Stimulated activated CD4-positive, alpha-beta T cell treated with anti-CD3 and anti-CD28 coated beads, Interleukin-12 subunit alpha, Interleukin-12 subunit beta, amount 100 ng/mL, for 24 hours (primary cell): Measurements from ENCODE around the gene TMEM233.
"Not testable (repeated sequence)": the region's sequence is repeated elsewhere in the genome, so short reads cannot be mapped to it uniquely, and the experiment has no call there.

Source experiments
- DNase-seq, 2 experiments: peaks; one replicate each; pipeline ENCODE4 v3.0.0-alpha.2; 2020; ENCODE audit warnings: low read depth in 2 of 2

The TMEM233 gene

DNA sequence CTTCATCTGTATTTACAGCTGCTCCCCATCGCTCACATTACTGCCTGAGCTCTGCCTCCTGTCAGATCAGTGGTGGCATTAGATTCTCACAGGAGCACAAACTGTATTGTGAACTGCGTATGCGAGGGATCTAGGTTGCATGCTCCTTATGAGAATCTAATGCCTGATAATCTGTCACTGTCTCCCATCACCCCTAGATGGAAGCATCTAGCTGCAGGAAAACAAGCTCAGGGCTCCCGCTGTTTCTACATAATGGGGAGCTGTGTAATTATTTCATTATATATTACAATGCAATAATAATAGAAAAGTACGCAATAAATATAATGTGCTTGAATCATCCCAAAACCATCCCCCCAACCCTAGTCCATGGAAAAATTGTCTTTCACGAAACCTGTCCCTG, 64.6 kb downstream of the TMEM233 start:
- DNase-seq, result not testable (repeated sequence)

DNA sequence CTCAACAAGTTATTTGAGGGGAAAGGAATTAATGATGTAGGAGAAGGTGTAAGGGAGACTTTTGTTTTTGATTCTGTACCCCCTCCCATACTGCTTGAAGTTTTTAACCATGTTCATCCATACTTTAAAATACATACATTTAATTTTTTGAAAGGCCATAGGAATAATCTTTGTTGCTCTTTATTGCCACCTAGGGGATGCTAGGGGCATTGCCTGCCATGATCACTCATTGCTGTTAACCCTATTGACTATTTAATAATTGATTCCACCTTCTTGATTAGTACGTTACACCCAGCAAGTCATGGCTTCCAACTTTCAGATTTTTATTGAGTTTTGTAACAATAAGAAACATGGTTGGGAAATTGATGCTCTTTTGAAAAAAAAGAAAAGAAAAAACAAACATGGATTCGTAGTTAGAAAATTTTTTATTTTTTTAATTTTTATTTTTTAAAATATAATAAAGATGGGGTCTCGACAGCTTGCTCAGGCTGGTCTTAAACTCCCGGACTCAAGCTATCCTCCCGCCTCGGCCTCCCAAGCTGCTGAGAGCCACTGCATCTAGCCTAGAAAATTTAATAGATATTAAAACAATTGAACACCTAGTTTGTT, 65.8 kb downstream of the TMEM233 start:
- peak in 1 of 2 experiments; percentile 22 for DNase-seq

DNA sequence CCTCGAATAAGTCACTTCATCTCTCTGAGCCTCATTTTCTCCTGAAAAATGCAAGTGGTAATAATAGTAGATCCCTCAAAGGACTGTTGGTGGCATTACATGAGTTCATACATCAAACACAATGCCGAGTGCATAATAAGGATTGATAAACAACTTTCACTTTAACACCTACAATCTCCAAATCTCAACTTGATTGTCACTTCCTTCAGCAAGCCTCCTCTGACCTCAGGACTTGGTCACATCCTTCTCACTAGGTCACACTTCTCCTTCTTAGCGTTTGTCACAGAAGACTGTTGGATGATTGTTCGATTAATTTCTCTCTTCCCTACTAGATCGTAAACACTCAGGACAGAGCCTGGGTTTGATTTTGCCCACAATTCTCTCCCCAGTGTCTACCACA, 66.5 kb downstream of the TMEM233 start:
- no peak for DNase-seq

DNA sequence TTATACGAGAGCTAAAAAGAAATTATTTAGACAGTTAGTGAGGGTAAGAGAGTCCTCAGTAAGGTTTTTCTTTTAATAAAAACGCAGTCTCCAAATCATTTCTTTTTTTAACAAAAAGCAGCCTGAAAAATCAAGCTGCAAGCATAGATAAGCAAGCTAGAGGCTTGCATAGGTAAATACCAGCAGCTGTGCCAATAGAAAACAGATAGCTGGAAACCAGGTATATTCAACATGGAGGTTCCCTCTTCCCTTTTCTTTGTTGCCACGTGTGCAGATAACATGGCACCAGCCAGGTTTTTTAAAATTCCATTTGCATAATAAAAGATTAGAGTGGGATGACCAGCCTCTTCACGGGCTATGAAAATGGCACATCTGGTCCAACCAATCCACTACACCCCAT, 68.3 kb downstream of the TMEM233 start:
- no peak for DNase-seq

DNA sequence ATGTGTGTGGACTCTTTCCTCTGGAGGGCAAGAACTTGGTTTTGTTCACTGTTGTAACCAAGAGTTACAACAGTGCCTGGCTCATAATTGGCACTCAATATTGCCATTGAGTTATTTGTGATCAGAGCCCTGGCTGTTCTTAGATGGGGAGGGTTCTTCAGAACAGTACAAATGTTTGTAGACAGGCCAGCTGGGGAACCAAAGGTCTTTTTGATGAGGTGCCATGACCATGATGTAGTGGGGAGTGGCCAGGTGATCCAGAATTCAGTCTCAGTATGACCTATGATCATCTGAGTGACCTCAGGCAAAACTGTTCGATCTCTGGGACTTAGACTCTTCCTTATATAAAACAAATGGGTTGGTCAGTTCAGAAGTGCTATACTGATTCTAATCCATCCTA, 71.1 kb downstream of the TMEM233 start:
- DNase-seq, result no peak

DNA sequence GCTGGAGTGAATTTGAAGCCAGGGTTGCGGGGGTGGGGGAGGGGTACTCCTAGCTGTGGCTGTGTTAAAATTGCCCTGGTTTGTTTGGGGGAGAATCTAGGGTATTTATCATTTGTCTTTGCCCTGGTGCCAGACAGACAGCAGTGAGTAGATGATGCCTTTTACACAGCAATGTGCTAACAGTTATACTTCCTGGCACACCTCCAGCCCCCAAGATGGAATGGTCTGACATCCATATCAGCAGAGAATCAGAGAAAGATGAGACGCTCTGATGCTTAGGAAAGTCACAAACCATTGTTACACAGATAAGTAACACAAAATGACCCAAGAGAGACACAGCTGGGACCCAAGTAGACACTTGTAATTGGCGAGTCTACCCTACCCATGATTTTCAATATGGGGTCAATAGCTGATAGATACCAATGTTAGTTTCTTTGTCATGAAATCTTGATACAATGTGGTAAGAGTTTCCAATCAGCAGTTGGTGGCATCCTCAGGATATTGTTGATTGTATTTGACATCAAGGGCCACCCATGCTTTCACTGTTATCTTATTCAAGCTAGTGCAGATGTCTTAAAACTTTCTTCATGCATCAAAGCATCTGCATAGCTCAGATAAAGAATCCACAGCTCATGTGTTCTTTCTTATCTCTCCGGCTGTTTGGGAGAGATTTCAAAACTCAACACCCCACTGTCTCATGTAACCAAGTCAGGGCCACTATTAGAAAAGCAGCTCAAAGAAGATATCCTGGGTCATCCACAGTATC, 71.8 kb downstream of the TMEM233 start:
- DNase-seq, result no peak

DNA sequence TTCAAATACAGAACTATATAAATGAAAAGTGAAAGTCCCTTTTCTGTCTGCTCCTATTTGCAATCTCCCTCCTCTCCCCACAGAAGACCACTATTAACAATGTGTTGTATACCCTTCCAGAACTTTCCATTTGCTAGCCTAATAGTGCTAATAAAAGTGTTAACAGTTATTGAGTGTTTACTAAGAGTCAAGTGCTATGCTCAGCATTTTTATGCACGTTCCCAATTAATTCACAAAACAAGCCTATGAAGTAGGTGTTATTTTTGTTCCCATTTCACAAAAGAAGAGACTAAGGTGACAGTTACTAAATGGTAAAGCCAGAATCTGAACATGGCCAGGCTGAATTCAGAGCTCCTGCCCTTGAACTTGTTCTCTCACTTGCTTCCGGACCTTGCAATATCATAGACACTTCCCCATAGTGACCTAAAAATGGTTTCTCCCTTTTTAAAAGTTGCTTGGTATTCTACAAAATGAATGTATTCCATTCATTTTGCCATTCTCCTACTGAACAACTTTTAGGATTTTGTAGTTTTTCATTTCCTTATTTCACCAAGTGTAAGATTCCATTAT, 72.7 kb downstream of the TMEM233 start:
- DNase-seq, result no peak

DNA sequence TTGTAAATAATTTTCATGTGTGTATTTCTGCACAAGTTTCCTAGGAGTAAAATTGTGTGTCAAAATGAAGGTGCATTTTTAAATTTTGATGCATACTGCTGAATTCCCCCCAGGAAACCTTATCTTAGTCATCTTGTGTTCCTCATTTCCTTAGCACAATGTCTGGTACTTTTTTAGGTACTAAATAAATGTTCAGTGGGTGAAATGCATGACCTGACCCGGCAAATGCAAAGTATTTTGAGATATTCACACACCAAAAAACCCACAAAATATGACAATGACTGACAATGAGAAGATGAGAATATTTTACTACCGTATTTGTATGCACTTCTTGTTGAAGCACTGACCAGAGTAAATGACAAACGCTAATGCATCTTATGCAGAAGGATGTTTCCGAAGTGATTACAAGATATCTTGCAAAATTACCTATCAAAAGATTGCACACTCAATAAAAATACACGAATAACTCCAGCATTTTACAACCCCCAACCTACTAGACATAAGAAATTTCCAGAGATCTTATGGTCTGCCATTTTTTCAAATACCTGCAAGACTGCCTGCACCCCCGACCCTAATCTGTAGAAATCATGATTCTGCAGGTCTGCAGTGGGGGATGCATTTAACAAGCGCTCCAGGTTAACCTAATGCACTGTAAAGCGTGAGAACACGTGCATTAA, 73.5 kb downstream of the TMEM233 start:
- DNase-seq, result no peak

DNA sequence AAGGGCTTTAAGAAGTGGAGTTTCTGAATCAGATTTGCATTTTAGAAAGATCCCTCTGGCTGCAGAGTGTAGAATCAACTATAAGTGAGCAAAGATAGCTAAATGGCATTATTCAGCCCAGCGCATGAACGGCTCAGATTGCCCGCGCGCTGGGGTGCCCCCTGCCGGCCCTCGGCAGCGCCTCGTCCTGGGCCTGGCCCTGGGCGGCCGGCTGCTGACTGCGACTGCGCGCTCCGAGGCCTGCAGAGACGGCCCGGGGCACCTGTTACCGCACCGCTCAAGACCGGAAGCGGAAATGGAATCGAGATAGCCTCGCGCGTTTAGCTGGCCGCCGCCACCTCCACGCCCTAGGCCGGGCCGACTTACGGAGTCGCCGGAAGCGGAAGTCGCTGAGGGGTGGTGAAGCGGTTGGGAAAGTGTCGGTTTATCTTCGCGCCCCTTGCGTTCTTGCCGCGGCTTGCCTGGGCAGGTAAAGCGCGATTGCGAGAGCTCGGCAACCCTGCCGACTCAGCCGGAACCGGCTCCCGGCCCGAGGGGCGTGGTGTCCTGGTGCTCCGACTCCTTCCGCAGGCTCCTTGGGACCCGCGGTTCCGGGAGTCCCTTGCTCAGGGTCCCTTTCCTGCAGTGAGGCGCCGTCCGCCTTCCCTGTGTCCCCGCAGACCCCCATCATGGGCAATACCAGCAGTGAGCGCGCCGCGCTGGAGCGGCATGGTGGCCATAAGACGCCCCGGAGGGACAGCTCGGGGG, 74.2 kb downstream of the TMEM233 start, which contains the start of gene PRKAB1:
Gene PRKAB1, plus strand, starts transcription at position 557 of the 747 bp plus-strand sequence. Its CDS starts 112 bp downstream, at position 669.
- peak; percentile 93 for DNase-seq

DNA sequence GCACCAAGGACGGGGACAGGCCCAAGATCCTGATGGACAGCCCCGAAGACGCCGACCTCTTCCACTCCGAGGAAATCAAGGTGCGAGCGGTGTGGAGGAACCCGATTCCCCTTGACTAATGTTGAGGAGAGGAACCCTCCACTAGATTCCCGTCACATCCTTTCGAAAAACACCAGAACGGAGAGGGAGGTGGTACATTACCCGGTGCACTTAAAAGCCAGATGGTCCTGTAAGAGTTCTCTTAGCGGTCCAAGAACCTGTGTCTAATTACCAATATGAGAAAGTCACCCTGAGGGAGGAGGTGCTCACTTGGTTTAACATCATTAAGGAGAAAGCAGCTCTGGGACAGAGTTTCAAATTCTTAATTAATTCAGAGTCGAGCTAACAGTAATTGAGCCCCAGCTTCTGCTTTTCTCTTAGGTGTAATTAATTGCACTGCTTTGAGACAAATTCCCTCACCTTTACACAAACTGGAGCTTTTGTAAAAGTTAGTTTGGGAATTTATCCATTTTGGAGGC, 74.8 kb downstream of the TMEM233 start:
- DNase-seq, result no peak

DNA sequence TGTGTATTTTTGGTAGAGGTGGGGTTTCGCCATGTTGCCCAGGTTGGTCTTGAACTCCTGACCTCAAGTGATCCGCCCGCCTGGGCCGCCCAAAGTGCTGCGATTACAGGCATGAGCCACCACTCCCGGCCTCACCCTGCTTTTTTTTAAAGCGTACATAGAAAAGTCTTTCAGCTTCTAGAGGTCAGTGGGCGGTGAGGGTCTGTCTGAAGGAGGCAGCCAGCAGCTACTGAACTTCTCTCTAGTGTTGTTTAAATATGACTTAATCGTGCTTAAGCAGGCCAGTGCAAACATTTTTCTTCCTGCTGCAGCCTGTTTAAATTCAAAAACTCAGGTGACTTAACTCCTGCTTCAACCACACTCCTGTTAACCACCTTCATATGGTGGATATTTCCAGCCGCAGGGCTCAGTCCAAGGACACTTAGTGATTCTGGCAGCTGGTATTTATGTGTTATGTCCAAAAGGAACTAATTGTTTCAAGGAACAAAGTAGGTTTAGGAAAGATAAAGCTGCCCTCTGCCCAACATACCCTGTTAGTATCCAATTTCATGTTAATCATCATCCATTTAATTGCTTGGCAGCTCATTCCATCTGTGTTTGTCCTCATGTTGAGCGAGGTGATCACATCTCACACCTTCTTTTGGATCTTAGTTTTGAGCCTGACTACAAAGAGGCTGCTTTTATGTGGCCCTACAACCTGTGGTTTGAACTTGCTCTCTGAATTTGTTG, 76.3 kb downstream of the TMEM233 start:
- DNase-seq, result no peak

DNA sequence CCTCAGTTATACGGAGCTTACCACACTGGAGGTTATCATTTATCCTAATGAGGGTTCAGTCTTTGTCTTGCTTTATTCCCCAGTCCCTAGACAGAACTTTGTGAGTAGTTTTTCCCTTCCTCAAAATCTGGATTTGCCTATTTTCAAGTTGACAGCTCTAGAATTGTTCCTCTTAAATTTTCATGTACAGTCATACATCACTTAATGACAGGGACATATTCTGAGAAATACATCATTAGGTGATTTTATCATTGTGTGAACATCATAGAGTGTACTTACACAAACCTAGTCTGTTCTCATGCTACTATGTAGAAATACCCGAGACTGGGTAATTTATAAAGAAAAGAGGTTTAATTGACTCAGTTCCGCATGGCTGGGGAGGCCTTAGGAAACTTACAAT, 77.5 kb downstream of the TMEM233 start:
- DNase-seq, result no peak

DNA sequence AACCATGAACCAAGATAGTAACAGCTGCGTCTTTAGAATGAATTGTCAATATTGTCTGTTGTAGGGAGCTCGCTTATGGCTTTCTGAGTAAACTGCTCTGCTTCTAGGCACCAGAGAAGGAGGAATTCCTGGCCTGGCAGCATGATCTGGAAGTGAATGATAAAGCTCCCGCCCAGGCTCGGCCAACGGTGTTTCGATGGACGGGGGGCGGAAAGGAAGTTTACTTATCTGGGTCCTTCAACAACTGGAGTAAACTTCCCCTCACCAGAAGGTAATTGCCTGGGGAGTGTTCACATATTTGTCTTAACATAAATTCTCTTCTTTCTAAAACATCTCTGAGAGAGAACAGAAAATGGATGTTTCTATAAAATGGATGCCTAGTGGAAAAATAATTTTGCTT, 78.6 kb downstream of the TMEM233 start:
- DNase-seq, result no peak

DNA sequence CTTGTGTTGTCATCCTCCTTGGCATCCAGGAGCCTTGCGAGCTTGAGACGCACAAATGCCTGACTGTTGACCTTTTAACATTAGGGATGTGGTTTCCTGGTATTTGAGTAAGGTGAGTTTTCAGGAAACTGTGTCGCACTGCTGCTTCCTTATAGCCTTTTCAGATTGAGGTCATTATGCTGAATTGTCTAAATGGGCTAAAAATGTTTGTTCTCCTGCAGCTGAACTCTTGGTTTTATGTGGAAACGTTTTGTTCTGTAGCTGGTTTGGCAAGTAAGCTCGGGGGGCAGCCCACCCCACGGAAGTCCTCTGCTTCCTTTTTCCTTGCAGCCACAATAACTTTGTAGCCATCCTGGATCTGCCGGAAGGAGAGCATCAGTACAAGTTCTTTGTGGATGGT, 80.1 kb downstream of the TMEM233 start:
- no peak for DNase-seq

DNA sequence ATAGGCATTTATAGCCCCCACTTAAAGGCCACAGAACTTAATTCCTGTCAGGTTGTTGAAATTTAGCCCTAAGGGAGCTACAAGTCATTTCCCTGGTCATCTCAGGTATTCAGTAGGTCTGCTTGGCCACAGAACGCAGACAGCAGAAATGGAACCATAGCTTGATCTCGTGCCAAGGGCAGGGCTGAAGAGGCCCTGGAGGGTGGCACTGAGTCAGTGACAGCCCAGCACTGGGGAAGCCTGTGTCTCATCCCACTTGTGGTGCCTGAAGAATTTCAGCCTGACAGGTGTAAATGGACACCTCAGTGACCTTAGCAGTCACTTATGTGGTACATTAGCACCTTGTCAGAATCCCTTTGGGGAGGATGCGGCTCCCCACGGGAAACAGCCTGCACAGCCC, 81.0 kb downstream of the TMEM233 start:
- no peak for DNase-seq

DNA sequence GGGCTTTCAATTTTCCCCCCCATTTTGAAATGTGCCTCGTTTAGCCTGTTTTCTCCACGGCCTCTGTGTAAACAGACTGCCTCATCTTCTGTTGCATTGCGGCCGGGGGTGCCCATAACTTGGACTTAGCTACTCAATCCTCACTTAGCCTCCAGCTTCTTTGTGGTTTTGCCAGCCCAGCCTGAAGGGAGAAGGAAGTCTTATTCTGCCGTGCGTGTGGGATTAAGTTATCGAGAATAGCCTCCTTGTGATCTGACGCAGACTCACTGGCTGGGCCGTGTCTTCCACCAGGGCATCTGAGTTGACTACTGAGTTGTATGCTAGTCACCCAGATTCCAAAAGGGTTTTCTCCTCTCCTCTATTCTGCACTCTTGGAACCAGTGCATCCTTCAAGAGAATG, 82.4 kb downstream of the TMEM233 start:
- no peak for DNase-seq

DNA sequence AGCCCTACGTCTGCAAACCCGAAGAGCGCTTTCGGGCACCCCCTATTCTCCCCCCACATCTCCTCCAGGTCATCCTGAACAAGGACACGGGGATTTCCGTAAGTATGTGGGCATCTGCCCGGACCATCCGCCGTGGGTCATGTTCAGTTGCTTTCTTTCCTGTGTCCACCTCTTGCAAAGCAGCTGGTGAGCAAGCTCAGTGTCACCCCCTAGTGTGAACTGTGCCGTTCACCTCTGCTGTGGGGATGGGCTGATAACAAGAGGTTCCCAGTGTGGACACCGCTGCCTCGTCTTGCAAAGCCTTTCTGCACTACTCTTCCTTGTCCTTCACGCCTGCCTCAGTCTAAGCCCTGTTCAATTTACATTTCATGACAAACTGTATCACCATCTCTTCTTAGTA, 83.0 kb downstream of the TMEM233 start:
- no peak for DNase-seq

DNA sequence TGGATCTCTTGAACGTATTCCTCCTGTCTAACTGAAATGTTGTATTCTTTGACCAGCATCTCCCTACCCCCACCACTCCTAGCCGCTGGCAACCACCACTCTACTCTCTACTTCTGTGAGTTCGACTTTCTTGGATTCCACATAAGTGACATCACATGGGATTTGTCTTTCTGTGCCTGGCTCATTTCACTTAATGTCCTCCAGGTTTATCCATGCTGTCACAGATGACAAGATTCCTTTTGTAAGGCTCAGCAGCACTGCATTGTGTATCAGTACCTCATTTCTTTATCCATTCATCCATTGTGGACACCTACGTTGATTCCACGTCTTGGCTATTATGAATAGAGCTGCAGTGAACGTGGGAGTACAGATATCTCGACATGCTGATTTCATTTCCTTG, 84.9 kb downstream of the TMEM233 start:
- DNase-seq, result no peak

DNA sequence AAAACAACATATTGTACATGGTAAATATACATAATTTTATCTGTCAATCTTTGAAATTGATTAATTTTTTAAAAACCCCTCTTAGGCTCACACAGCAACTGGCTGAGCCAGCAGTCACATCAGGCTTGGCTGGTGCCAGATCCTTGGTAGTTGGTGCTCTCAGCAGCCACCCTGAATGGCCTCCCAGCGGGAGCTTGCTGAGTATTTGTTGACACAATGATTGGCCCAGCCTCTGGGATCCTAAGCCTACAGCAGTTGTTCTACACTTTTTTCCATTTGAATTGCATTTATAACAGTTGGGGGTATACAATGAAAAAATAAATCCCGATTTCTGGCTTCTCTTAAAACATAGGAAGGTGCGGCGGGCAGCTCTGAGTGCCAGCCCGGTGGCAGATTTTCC, 85.5 kb downstream of the TMEM233 start:
- no peak for DNase-seq

DNA sequence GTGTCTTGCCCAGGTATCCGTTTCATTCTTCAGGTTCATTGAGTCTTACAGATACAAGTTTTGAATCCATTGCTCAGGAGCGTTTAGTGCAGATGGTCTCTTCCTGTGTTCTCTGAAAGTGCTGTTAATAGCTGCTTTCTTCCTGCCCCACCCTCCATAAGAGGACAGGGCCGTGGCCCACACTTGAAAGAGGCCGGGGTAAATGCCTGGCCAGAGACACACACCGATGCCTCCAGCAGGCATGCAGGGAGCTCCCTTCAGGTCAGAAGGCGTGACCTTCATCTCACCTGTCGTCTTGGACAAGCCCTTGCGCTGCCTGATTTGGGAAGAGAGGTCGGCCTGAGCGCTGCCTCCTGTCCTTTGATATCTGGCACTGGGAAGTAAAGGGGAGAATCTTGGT, 85.9 kb downstream of the TMEM233 start:
- no peak for DNase-seq

DNA sequence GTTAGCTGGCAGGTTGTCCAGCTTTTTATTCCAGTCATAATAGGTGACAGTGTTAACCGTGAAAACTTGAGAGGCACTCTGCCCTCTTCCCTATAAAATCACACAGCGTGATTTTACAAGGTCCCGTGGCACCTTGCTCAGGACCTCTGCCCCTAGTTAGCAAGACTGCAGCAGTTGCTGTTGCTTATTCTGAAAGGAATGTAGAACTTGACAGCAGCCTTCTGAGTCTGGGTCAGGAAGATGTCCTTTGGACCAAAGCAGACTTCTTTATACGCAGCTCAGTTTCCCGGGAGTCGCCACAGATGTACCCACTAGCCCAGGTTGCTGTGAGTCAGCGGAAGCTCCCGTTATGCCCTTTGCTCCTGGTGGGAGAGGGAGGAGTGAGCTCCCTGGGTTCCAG, 87.5 kb downstream of the TMEM233 start:
- DNase-seq, result no peak
